IPS-20b (cell line): ENCODE measurements around the gene PIEZO1.

ENCODE experiments used
- H3K27ac ChIP-seq: one replicate; pipeline ENCODE4 v1.5.1; 2013; ENCODE audit warnings: low read length
- H3K27me3 ChIP-seq: 2 replicates; pipeline ENCODE4 v1.6.1; 2013; ENCODE audit warnings: mild to moderate bottlenecking, low read length, inconsistent platforms; ENCODE audit not compliant: insufficient read depth
- H3K36me3 ChIP-seq: 2 replicates; pipeline ENCODE4 v1.6.1; 2013; ENCODE audit warnings: low read depth, mild to moderate bottlenecking, inconsistent platforms, low read length, moderate library complexity; ENCODE audit not compliant: insufficient read depth
- H3K4me1 ChIP-seq: 2 replicates; pipeline ENCODE4 v1.6.1; 2013; ENCODE audit warnings: mild to moderate bottlenecking, control low read depth, inconsistent platforms, low read length, moderate library complexity; ENCODE audit not compliant: insufficient read depth
- H3K4me3 ChIP-seq: 2 replicates; pipeline ENCODE4 v1.5.1; 2013; ENCODE audit warnings: mild to moderate bottlenecking, low read length, inconsistent platforms
- H3K9ac ChIP-seq: 2 replicates; pipeline ENCODE4 v1.6.1; 2013; ENCODE audit warnings: low read depth, mild to moderate bottlenecking, inconsistent platforms, low read length, moderate library complexity
- H3K9me3 ChIP-seq: 2 replicates; pipeline ENCODE4 v1.6.1; 2013; ENCODE audit warnings: mild to moderate bottlenecking, low read depth, low read length, inconsistent platforms; ENCODE audit not compliant: insufficient read depth

Gene PIEZO1

DNA sequence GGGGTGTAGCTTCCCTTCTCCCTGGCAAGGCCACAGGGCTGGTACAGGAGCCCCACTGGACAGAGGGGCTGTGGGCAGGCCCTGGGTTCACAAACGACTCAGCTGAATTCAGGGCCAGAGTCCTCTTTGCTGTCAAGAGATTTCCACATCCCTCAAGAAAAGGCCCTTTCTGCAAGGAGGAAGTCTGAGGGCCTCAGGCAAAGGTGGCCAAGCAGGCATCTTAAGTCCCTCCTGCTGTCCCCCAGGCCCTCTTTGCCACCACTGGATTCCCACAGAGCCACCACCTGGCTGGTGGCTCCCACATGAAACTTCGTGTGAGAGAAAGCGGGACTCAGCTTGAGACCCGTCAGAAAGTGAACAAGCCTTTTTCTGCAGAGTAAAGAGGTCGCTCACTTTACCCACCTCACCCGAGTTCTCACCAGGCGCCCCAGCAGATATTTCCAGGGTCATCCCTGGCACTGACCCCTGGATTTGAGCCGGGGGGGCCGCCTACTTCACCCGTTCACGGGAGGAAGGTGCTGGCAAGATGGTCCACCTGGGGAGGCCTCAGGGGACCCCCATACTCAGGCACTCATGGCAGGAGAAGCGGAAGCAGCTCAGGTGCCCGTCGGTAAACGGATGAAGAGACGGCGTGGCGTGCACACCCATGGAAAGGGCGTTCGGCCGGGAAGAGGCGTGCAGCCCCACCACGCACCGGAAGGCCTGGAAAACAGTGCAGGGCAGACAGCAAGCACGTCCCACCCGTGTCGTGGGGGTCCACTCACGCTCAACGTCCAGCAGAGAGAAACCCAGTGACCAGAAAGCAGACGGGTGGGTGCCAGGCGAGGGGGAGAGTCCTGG, 82.4 kb downstream of the PIEZO1 start:
- no peak overlapping the region for H3K27ac ChIP-seq
- H3K36me3 ChIP-seq = no peaks in the 10 kb centered on the region
- H3K4me3 ChIP-seq = no peak overlapping the region
- H3K9ac ChIP-seq = no peak overlapping the region
- H3K9me3 ChIP-seq = no peaks in the 10 kb centered on the region
- H3K27me3 ChIP-seq = no peaks in the 10 kb centered on the region
- H3K4me1 ChIP-seq = 0 out of 2 replicates have a peak, but pooled peaks cover 6% of the 10 kb centered on the region

DNA sequence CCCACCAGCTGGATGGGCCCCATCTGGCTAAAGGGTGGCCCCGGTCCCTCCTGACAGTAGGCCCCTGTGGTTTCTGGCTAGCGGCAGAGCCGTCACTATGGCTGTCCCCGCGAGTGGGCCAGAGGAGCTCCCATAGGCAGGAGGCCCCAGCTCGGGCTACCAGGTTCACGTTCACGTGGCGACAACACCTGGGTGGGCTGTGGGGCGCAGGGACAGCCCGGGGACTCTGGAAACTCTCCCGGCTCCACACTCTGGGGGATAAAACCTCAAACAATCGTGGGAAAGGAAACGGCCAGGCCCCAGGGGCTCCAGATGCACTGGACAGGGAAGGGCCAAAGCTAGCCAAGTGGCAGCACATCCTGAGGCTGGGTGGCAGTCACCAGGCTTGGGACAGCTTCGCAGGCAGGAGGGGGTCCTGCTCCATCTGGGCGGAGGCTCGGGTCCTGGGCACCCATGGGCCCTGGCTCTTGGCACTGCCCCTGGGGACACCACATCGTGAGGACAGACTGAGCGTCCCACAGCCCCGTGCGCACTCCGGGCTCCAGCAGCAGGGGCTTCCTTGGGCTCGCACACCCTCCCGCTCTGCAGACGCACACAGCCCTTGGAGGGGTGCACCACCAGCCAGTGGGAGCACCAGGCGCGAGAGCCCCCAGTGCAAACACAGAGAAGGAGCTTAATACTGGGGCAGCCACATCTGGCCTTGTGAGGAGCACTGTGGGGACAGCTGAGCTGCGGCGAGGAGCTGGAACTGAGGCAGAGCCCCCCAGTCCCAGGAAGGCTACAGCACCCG, 83.2 kb downstream of the PIEZO1 start:
- H3K27me3 ChIP-seq = no peaks in the 10 kb centered on the region
- 0 out of 2 replicates have a peak, but pooled peaks cover 2% of the 10 kb centered on the region for H3K4me1 ChIP-seq
- H3K4me3 ChIP-seq = no peak overlapping the region
- H3K27ac ChIP-seq = no peak overlapping the region
- H3K9ac ChIP-seq = no peak overlapping the region
- H3K36me3 ChIP-seq = no peaks in the 10 kb centered on the region
- H3K9me3 ChIP-seq = no peaks in the 10 kb centered on the region

DNA sequence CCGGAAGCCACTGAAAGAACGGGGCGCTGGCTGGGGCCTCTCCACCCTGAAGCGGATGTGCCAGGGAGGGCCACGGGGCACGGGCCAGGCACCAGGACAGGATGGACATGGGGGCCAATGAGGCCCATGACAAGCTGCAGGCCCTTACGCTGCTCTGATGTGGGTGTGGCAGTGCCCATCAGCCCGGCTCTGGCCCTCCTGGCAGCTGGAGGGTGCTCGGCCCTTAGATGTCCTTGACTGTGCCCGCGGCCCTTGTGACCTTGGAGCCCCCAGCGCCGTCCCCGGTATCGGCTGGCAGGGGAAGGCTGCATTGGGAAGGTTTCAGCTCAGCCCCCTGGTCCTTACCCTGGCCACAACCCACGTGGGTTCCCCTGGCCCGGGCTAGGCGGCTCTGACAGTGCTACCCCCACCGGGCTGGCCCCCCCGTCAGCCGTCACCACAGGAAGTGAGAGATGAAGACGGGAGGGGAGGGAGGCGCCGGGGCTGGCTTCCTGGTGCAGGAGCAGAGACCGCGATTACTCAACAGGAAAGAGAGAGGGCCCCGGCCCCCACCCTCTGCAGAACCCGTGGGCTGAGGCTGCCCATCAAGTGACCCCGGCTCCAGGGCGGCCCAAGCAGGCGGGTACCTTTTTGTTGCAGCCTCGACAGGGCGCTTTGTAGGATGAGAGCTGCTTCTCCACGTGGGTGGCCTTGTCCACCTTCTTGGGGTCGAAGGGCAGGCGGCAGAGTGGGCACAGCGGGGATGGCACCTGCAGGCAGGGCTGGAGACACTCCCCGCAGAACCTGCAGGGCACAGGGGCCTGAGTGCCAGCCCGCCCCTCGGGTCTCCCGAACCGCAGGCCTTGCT, 84.2 kb downstream of the PIEZO1 start:
- Histone ChIP-seq H3K27me3 (no peaks in the 10 kb centered on the region), H3K27ac (no peak overlapping the region), H3K36me3 (no peaks in the 10 kb centered on the region), H3K4me3 (no peak overlapping the region), H3K9me3 (no peaks in the 10 kb centered on the region), H3K9ac (no peak overlapping the region), H3K4me1 (0 out of 2 replicates have a peak, but pooled peaks cover 2% of the 10 kb centered on the region)

DNA sequence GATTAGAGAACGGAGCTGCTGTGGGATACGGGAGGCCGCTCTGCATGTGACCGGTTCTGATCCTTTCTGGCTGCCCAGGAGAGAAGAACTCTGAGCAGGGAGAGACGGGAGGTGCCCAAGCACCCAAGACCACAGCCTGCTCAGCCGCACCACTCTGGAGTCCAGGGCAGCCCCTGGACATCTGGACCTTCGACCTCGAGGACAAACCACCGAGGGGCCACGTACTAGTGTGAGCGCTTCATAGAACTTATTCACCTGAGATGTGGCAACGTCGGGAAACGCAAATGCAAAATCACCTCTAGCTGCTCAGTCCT, 84.7 kb downstream of the PIEZO1 start:
- Histone ChIP-seq H3K4me1 (0 out of 2 replicates have a peak, but pooled peaks cover 2% of the 10 kb centered on the region), H3K4me3 (no peak overlapping the region), H3K36me3 (no peaks in the 10 kb centered on the region), H3K9ac (no peak overlapping the region), H3K9me3 (no peaks in the 10 kb centered on the region), H3K27ac (no peak overlapping the region), H3K27me3 (no peaks in the 10 kb centered on the region)

DNA sequence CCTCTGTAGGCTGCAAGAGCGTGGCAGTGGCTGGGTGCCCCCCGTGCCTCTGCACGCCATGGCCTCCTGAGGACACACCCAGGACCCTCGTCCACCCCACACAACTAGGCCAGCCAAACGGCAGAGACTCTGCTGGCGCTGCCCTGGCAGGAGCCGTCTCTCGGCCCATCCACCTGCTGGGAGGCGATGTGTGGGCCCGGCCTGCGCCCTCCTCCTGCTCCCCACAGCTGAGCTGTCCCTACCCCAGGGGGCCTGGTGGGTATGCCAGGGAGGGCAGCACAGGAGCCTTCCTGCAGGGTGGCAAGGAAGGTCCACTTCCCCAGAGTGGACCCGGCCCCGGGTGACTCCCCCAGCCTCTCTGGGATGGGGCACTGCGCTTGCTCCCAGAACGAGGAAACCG, 85.8 kb downstream of the PIEZO1 start:
- Histone ChIP-seq H3K9me3 (no peaks in the 10 kb centered on the region), H3K27me3 (no peaks in the 10 kb centered on the region), H3K36me3 (no peaks in the 10 kb centered on the region), H3K9ac (no peak overlapping the region), H3K4me1 (no peaks in the 10 kb centered on the region), H3K27ac (no peak overlapping the region), H3K4me3 (no peak overlapping the region)

DNA sequence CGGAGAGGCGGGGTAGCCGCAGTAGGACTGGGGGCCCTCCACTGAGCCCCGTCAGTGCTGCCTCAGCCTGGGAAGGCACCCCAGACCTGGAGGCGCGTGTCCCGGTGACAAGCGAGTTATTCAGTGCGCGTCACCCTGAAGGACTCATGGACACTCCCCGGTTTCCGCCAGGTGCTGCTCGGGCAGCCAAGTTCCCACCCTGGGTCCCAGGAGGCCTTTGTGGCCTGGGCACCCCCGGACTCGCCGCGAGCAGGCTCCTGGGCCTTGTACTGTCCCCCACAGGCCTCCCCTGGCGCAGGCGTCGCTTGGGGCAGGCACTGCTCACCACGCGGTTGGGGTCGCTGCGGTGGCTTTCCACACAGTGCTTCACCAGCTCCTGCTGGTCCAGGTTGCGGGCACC, 86.4 kb downstream of the PIEZO1 start:
- Histone ChIP-seq H3K27me3 (no peaks in the 10 kb centered on the region), H3K36me3 (no peaks in the 10 kb centered on the region), H3K27ac (no peak overlapping the region), H3K9ac (no peak overlapping the region), H3K9me3 (no peaks in the 10 kb centered on the region), H3K4me3 (no peak overlapping the region), H3K4me1 (no peaks in the 10 kb centered on the region)

DNA sequence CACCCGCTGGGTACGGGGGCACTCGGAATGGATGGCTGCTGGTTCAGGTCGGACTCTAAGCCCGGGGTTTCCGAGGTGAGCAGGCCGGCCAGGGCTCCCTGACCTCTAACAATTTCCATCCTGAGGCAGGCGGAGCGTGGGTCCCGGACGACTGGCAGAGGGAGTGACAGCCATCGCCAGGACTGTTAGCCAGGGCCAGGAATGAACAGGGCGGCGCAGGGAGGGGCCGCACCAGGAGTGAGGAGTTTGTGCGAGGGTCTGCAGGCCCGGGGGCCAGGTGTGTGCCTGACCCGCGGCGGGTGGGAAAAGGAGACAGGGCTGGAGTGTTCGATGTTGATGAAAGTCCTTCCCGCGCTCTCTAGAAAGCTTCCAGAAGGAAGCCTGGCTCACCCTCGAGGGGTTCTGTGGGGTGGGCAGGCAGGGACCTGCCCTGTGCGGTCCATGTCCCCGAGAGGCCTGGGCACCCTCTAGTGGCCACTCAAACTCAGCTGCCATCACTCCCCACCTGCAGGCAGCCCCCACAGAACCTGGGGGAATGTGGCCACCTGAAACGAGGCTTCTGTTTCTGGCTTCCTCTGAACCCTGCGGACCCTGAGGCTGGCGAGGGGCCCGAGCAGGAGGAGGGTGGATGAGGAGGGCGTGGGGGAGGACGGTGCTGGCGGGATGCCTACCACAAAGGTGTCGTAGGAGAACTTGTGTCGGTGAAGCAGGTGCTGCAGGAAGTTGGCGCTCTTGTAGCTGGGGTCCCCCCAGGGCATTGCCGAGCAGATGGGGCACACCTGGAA, 87.0 kb downstream of the PIEZO1 start:
- H3K4me1 ChIP-seq = no peaks in the 10 kb centered on the region
- no peak overlapping the region for H3K9ac ChIP-seq
- no peaks in the 10 kb centered on the region for H3K9me3 ChIP-seq

DNA sequence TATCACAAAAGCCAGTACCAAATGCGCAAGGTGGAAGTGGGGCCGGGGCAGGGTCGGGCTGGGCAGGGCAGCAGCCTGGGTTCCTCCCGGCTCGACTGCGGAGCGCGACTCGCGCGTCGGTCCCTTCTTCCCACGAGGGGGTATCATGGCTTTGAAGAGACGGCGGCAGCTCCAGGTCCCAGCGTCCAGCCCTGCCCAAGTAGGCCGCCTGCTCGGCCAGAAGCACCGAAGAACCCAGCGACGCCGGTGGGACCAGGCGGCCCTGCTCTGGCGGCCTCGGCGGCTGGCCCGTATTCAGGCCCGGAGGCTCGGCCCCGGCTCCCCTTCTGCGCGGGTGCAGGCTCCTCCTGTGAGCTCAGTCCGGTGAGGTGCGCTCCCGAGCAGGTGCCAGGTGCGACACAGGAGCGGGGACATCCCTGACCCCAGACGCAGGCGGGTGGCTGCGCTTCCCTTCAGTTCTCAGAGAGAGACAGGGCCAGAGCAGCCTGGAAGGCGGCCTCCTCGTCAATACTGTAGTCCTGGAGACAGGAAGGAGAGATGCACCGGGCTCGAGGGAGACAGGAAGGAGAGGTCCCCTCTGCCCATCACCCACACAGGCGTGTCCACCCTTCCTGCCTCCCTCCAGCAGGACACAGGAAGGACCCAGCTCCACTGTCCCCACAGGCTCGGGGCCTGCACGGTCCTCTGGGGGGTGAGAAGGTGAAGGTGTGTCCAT, 87.7 kb downstream of the PIEZO1 start:
- Histone ChIP-seq H3K27me3 (no peaks in the 10 kb centered on the region), H3K4me3 (no peak overlapping the region), H3K27ac (no peak overlapping the region), H3K9me3 (no peaks in the 10 kb centered on the region), H3K4me1 (no peaks in the 10 kb centered on the region), H3K36me3 (no peaks in the 10 kb centered on the region), H3K9ac (no peak overlapping the region)

More for the DNA sequence above, 87.0 kb downstream of the PIEZO1 start:
- Histone ChIP-seq H3K27ac (no peak overlapping the region), H3K36me3 (no peaks in the 10 kb centered on the region), H3K27me3 (no peaks in the 10 kb centered on the region), H3K4me3 (no peak overlapping the region)

DNA sequence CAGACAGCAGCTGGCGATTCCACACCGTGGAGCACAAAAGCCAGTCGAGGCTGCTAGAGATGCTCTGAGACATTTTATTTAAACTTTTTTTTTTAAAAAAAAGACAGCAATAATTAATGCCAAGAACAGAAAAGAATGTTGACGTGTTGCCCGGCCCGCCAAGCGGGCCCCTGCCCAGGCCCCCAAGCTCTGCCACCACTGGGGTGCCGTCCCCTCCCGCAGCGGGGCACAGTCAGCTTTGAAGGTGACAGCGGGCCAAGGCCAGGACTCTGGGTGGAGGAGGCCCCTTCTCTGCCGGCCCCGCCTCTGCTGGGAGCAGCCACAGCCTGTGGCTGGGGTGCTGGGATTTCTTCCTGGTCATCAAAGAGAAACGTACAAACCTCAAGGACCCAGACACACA, 88.6 kb downstream of the PIEZO1 start:
- H3K9ac ChIP-seq = no peak overlapping the region
- no peaks in the 10 kb centered on the region for H3K36me3 ChIP-seq
- H3K27me3 ChIP-seq = no peaks in the 10 kb centered on the region
- no peaks in the 10 kb centered on the region for H3K9me3 ChIP-seq
- H3K4me3 ChIP-seq = no peak overlapping the region
- H3K27ac ChIP-seq = no peak overlapping the region
- H3K4me1 ChIP-seq = no peaks in the 10 kb centered on the region

DNA sequence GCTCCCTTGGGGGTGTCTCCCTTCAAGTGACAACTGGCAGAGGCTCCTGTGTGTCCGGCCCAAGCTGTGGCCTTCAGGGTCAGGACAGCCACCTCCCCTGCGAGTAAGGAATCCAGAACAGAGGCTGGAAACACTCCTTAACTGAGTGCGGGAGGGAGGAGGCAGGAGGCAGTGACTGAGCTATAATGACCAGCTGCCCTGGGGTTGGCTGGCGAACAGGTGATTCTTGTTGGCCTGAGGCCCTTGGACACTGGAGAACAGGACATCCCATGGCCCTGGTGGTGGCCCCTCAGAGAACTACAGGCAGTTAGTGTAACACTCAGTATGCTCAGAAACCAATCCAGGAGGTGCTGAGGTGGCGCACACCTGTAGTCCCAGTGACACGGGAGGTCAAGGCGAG, 89.3 kb downstream of the PIEZO1 start:
- H3K9me3 ChIP-seq = no peaks in the 10 kb centered on the region
- no peak overlapping the region for H3K9ac ChIP-seq
- H3K27me3 ChIP-seq = no peaks in the 10 kb centered on the region

More for the DNA sequence above, 89.3 kb downstream of the PIEZO1 start:
- H3K36me3 ChIP-seq = no peaks in the 10 kb centered on the region
- no peaks in the 10 kb centered on the region for H3K4me1 ChIP-seq
- no peak overlapping the region for H3K27ac ChIP-seq
- H3K4me3 ChIP-seq = no peak overlapping the region
